Lung (tissue), 12 donors: ENCODE measurements around the gene HEG1. TPM values are rescaled to one million over a fixed set of nuclear protein-coding genes. Genes with fewer than 3 reads are reported as not detected.

ENCODE experiments used
- ATAC-seq: fragments of 200-7000 bp; cut with Tn5 transposase; one replicate; pipeline ENCODE4 v1.9.1; 2020; ENCODE audit warnings: moderate number of reproducible peaks; ENCODE audit not compliant: insufficient read depth, low FRiP score
- DNase-seq, 3 donors: peaks; one replicate each; pipeline ENCODE4 v3.0.0-alpha.2; 2013 to 2017
- H3K27ac ChIP-seq, 2 donors: one replicate each; pipeline ENCODE4 v1.5.1; 2013; ENCODE audit warnings: mild to moderate bottlenecking in 2 of 2, moderate library complexity in 2 of 2, control low read depth in 1 of 2, inconsistent platforms in 1 of 2, low read depth in 1 of 2, low read length in 1 of 2
- H3K27me3 ChIP-seq, 3 donors: one replicate each; pipeline ENCODE4 v1.5.1; 2013; ENCODE audit warnings: low read length in 2 of 3; ENCODE audit not compliant: control insufficient read depth in 3 of 3, insufficient read depth in 3 of 3
- H3K36me3 ChIP-seq, 4 donors: one replicate each; pipeline ENCODE4 v1.5.1; 2013; ENCODE audit warnings: low read length in 4 of 4, mild to moderate bottlenecking in 1 of 4, moderate library complexity in 1 of 4; ENCODE audit not compliant: control insufficient read depth in 4 of 4, insufficient read depth in 4 of 4
- H3K4me1 ChIP-seq, 5 donors: one replicate each; pipeline ENCODE4 v1.5.1; 2013; ENCODE audit warnings: low read length in 5 of 5, mild to moderate bottlenecking in 2 of 5, moderate library complexity in 1 of 5; ENCODE audit not compliant: control insufficient read depth in 5 of 5, insufficient read depth in 5 of 5
- H3K4me3 ChIP-seq: one replicate; pipeline ENCODE4 v1.5.1; 2013; ENCODE audit warnings: mild to moderate bottlenecking, control low read depth, moderate library complexity
- H3K9ac ChIP-seq, 2 donors: one replicate each; pipeline ENCODE4 v1.5.1; 2013; ENCODE audit warnings: low read length in 2 of 2, control low read depth in 1 of 2; ENCODE audit not compliant: insufficient read depth in 1 of 2
- H3K9me3 ChIP-seq, 4 donors: one replicate each; pipeline ENCODE4 v1.5.1; 2013; ENCODE audit warnings: low read length in 3 of 4, mild to moderate bottlenecking in 1 of 4, moderate library complexity in 1 of 4; ENCODE audit not compliant: control insufficient read depth in 4 of 4, insufficient read depth in 3 of 4
- CTCF ChIP-seq: IDR thresholded peaks from 2 replicates; pipeline ENCODE4 v1.5.1; 2012; ENCODE audit warnings: mild to moderate bottlenecking; ENCODE audit errors: control extremely low read depth, extremely low read depth
- WGBS, 2 donors: extraction: QIAGEN DNeasy Blood & Tissue Kit; methylation state at CpG; one replicate each; pipeline ENCODE4 v1.1.7; 2013; 5-methylcytosine and 5-hydroxymethylcytosine counted together
- polyA plus RNA-seq, 2 donors: library from polyadenylated mRNA; stranded (reverse); fragments of 200-250 nt; gene quantifications; one replicate each; pipeline ENCODE4 v1.2.1, GENCODE V29; 2013
- total RNA-seq, 2 donors: library from RNA; depleted of rRNA in 1 of 2; stranded (reverse); fragments of >200 nt in 1 of 2; gene quantifications; one replicate each; pipeline ENCODE4 v1.2.1, GENCODE V29; 2014 to 2021
- donor health status: control.
- donor health status: control.
- donor health status: Bipolar disorder and iron deficiency.
- donor health status: healthy.
- donor health status: DM: yes; HTN: yes; CAD: no.

Gene HEG1
- total and polyA plus RNA-seq, 4 donors = 18.0 to 115 (median 65.7) TPM

GRCh38 chr3:125080077-125080476 lies 24.3 kb upstream of the HEG1 start:
- ATAC-seq (no peak), DNase-seq (no peak)
- Histone ChIP-seq H3K27me3 (no peaks in the 10 kb centered on the region), H3K36me3 (no peaks in the 10 kb centered on the region), H3K4me3 (no peak overlapping the region), H3K27ac (no peak overlapping the region), H3K9ac (no peak overlapping the region), H3K4me1 (peaks cover 0 to 5% (median 0%) of the 10 kb centered on the region in 5 donors), H3K9me3 (no peaks in the 10 kb centered on the region)
- no peak for TF ChIP-seq CTCF
- 95 to 96% methylated on average over 1 of the region's 1 CpG for WGBS, 2 donors

- Histone ChIP-seq H3K4me3 (no peak overlapping the region), H3K9me3 (no peaks in the 10 kb centered on the region), H3K27me3 (no peaks in the 10 kb centered on the region), H3K4me1 (peaks cover 0 to 5% (median 0%) of the 10 kb centered on the region in 5 donors), H3K9ac (no peak overlapping the region), H3K36me3 (no peaks in the 10 kb centered on the region), H3K27ac (no peak overlapping the region)
- no peak for TF ChIP-seq CTCF
- DNase-seq (no peak), ATAC-seq (no peak)
- 52 to 72% methylated on average over 1 of the region's 1 CpG for WGBS, 2 donors
Measured at GRCh38 chr3:125079675-125080045, 23.9 kb upstream of the HEG1 start.

- DNase-seq (no peak), ATAC-seq (no peak)
- H3K4me3 ChIP-seq = no peak overlapping the region
- 69 to 78% methylated on average over 6 of the region's 6 CpGs for WGBS, 2 donors
- no peak overlapping the region for H3K9ac ChIP-seq
- no peak overlapping the region for H3K27ac ChIP-seq
- H3K4me1 ChIP-seq = peaks cover 0 to 5% (median 0%) of the 10 kb centered on the region in 5 donors
- H3K9me3 ChIP-seq = no peaks in the 10 kb centered on the region
- no peak for TF ChIP-seq CTCF
- no peaks in the 10 kb centered on the region for H3K27me3 ChIP-seq
- no peaks in the 10 kb centered on the region for H3K36me3 ChIP-seq
Measured at GRCh38 chr3:125078951-125079674, 23.3 kb upstream of the HEG1 start.

- no peaks in the 10 kb centered on the region for H3K36me3 ChIP-seq
- H3K27ac ChIP-seq = no peak overlapping the region
- WGBS, 2 donors = 90 to 93% methylated on average over 3 of the region's 3 CpGs
- no peaks in the 10 kb centered on the region for H3K9me3 ChIP-seq
- peaks cover 0 to 9% (median 6%) of the 10 kb centered on the region in 5 donors for H3K4me1 ChIP-seq
- TF ChIP-seq CTCF = no peak
- no peak overlapping the region for H3K4me3 ChIP-seq
- no peak overlapping the region for H3K9ac ChIP-seq
- ATAC-seq = no peak
- DNase-seq = no peak
- no peaks in the 10 kb centered on the region for H3K27me3 ChIP-seq
Measured at GRCh38 chr3:125077864-125078263, 22.1 kb upstream of the HEG1 start.
